Gastroesophageal sphincter (tissue), 3 donors: ENCODE results near the gene KRTAP9-8.

Source experiments
- EP300 ChIP-seq: sonication (generic); formaldehyde crosslinking; IDR thresholded peaks from one replicate; pipeline ENCODE4 v1.6.1; 2017; ENCODE audit warnings: antibody characterized with exemption, mild to moderate bottlenecking
- POLR2A ChIP-seq, 2 donors: fragments of 450-650 bp; IDR thresholded peaks; one replicate each; pipeline ENCODE4 v1.6.1; 2017; ENCODE audit warnings: antibody characterized with exemption in 2 of 2, mild to moderate bottlenecking in 2 of 2, moderate library complexity in 1 of 2
- POLR2AphosphoS5 ChIP-seq: sonication (generic); formaldehyde crosslinking; IDR thresholded peaks from one replicate; pipeline ENCODE4 v1.6.1; 2017; ENCODE audit warnings: antibody characterized with exemption
- TF ChIP-seq, protein P1 (sequence below), 4 experiments: fragments of 200-600 bp in 2 of 4; fragments of 450-650 bp in 2 of 4; sonication (generic) in 1 of 4; IDR thresholded peaks; one replicate each; pipeline ENCODE4 v1.5.1; 2017 to 2019; ENCODE audit warnings: antibody characterized with exemption in 4 of 4, mild to moderate bottlenecking in 2 of 4, moderate library complexity in 2 of 4

GRCh38 chr17:41230094-41230493, 7.7 kb upstream of the KRTAP9-8 start:
- TF ChIP-seq, protein P1, sequence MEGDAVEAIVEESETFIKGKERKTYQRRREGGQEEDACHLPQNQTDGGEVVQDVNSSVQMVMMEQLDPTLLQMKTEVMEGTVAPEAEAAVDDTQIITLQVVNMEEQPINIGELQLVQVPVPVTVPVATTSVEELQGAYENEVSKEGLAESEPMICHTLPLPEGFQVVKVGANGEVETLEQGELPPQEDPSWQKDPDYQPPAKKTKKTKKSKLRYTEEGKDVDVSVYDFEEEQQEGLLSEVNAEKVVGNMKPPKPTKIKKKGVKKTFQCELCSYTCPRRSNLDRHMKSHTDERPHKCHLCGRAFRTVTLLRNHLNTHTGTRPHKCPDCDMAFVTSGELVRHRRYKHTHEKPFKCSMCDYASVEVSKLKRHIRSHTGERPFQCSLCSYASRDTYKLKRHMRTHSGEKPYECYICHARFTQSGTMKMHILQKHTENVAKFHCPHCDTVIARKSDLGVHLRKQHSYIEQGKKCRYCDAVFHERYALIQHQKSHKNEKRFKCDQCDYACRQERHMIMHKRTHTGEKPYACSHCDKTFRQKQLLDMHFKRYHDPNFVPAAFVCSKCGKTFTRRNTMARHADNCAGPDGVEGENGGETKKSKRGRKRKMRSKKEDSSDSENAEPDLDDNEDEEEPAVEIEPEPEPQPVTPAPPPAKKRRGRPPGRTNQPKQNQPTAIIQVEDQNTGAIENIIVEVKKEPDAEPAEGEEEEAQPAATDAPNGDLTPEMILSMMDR (IDR thresholded peaks at IDR 0.05), result no peak
- no peak for TF ChIP-seq EP300
- no peak for TF ChIP-seq POLR2AphosphoS5
- no peak for TF ChIP-seq POLR2A (IDR thresholded peaks at IDR 0.05)
